GM18499 (cell line): ENCODE data around the gene SLC43A3.
"Not testable (repeated sequence)": the region's sequence is repeated elsewhere in the genome, so short reads cannot be mapped to it uniquely, and the experiment has no call there.

Experiments
- ATAC-seq: cut with Tn5 transposase; IDR thresholded peaks from one replicate; pipeline ENCODE4 v1.9.1; 2021; ENCODE audit warnings: moderate number of reproducible peaks; ENCODE audit not compliant: insufficient read depth, unreplicated experiment

SLC43A3 gene

DNA sequence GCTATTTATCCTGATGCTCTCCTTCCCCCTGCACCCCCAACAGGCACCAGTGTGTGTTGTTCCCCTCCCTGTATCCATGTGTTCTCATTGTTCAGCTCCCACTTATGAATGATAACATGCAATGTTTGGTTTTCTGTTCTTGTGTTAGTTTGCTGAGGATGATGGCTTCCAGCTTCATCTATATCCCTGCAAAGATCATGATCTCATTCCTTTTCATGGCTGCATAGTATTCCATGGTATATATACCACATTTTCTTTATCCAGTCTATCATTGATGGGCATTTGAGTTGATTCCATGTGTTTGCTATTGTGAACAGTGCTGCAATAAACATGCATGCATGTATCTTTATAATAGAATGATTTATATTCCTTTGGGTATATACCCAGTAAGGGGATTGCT lies 65.5 kb downstream of the SLC43A3 start:
- not testable (repeated sequence) for ATAC-seq

GRCh38 chr11:57360991-57361390 lies 65.9 kb downstream of the SLC43A3 start:
- ATAC-seq: no peak

- ATAC-seq: no peak
Observed at GRCh38 chr11:57359896-57360690, 66.8 kb downstream of the SLC43A3 start.

DNA sequence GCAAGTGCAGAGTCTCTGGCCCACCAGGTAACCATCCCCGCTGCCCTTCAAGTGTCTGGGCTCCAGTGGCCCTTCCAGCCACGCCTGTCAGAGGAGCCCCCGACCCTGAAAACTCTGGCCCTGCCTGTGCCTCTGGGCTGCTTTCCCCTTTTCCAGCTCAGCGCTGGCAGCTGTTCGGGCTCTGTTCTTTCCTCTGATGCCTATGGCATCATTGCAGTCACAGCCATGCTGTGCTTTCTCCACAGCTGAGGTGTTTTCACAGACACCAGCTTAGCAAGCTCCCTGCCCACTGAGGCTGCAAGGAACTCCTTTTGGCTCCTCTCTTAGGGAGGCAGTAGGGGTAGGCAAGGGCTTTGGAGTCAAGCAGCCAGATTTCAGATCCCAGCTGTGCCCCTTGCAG lies 67.5 kb downstream of the SLC43A3 start:
- no peak for ATAC-seq

DNA sequence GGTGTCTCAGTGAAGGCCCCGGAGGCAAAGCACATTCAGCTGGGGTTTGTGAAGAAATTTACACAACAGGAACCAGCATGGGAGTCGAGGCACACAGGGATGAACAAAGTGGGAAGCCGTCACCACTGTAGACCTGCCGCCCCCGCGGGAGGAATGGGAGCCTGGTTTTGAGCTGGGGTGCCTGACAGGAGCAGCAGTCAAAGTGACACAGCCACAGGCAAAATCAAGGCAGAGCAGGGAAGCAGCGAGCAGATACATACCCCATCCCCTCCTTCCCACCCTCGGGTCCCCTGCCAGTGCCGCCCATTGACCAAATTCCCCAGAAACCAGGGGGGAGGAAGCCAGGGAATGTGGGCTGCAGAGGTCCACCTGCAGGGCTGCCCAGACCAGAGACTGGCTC lies 67.9 kb downstream of the SLC43A3 start:
- ATAC-seq: no peak

DNA sequence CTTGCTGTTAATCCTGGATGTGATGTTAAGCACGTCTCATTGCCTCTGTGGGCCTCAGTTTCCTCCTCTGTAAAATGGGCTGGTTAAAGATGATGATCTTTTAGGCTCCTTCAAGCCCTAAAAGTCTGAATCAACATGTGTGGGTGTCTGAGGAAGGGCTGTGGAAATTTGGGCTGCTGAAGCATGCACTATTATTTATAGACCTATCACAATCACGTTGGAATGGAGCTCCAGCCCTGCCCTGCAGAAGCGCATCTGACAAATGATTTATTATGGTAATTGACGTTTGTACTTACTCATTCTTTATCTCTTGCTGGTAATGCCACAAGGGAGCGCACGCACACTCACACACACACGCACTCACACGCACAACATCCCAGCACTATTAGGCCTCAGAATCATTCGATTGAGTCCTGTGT lies 68.4 kb downstream of the SLC43A3 start:
- ATAC-seq: no peak

- no peak for ATAC-seq
Observed at GRCh38 chr11:57357856-57358255, 69.1 kb downstream of the SLC43A3 start.

DNA sequence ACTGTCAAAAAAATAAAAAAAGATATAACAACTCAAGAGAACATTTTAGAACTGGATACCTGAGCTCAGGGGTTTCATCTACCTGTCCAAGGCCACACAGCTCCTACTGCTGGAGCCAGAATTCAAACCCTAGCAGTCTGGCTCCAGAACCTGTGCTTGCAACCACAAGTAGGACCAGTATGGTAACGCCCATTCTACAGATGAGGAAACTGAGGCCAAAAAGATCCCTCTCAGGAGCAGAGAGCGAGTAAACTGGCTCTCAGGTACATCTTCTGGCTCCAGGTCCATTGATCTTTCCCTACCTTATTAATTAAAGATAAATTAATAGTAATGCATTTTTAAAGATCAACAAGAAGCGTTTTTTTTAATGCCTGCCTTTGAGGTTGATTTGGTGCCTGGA lies 69.6 kb downstream of the SLC43A3 start:
- no peak for ATAC-seq
